GM20000 (cell line): Measurements from ENCODE around the gene EOLA2.
A peak's percentile ranks its signal among the peaks of the same experiment; 100 is the strongest.

ENCODE experiments used
- DNase-seq: peaks from one replicate; pipeline ENCODE4 v3.0.0; 2012; ENCODE audit warnings: low spot score
- TF ChIP-seq, protein P1 (sequence below): IDR thresholded peaks from 2 replicates; pipeline ENCODE4 v1.5.1; 2012; ENCODE audit warnings: mild to moderate bottlenecking, control low read depth; ENCODE audit errors: extremely low read depth, missing control alignments

Gene EOLA2

DNA sequence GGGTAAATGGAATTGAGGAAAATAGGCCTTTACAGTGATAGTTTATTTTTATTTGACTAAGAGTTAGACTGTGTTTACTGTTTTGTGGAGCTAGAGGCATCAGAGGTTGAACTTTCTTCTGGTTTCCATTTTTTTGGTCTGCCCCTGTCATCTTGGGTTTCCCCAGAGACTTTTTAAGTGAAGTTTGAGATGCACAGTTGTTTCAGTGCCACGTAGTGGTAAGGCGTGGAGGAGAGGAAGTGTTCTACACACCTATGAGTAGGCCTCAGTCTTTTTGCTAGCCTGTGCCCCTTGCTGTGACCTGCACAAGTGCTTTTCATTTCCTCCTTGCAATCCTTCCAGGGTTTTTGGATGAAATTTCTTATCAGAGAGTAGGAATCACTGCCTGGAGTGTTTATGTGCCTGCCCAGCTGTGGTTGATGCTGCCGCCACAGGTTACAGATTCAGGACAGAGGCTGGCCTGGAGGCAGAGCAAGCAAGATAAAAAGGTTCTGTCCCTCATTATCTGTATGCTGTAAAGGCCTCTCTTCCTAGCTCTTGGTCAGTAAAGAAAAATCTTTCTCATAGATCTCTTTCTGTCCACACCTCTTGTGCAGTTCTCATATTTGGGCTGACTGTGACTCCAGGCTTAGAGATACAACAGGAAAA, 21.4 kb downstream of the EOLA2 start:
- peak; percentile 15 for DNase-seq
- TF ChIP-seq, protein P1, sequence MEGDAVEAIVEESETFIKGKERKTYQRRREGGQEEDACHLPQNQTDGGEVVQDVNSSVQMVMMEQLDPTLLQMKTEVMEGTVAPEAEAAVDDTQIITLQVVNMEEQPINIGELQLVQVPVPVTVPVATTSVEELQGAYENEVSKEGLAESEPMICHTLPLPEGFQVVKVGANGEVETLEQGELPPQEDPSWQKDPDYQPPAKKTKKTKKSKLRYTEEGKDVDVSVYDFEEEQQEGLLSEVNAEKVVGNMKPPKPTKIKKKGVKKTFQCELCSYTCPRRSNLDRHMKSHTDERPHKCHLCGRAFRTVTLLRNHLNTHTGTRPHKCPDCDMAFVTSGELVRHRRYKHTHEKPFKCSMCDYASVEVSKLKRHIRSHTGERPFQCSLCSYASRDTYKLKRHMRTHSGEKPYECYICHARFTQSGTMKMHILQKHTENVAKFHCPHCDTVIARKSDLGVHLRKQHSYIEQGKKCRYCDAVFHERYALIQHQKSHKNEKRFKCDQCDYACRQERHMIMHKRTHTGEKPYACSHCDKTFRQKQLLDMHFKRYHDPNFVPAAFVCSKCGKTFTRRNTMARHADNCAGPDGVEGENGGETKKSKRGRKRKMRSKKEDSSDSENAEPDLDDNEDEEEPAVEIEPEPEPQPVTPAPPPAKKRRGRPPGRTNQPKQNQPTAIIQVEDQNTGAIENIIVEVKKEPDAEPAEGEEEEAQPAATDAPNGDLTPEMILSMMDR: no peak

DNA sequence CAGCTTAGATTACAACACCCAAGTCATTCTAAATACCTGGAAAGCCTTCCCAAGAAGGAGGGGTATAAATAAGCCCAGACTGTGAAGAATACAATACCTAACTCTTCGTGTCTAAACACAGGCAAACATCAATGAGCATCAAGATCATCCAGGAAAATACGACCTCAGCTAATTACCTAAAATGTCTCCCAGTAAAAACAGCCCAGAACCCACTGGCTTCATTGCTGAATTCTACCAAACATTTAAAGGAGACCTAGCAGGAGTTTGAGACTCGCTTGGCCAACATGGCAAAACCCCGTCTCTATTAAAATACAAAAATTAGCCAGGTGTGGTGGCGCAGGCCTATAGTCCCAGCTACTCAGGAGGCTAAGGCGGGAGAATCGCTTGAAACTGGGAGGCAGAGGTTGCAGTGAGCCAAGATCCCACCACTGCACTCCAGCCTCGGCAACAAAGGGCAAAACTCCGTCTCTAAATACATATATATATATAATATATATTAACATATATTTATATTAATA, 28.1 kb downstream of the EOLA2 start:
- TF ChIP-seq, protein P1: no peak

DNA sequence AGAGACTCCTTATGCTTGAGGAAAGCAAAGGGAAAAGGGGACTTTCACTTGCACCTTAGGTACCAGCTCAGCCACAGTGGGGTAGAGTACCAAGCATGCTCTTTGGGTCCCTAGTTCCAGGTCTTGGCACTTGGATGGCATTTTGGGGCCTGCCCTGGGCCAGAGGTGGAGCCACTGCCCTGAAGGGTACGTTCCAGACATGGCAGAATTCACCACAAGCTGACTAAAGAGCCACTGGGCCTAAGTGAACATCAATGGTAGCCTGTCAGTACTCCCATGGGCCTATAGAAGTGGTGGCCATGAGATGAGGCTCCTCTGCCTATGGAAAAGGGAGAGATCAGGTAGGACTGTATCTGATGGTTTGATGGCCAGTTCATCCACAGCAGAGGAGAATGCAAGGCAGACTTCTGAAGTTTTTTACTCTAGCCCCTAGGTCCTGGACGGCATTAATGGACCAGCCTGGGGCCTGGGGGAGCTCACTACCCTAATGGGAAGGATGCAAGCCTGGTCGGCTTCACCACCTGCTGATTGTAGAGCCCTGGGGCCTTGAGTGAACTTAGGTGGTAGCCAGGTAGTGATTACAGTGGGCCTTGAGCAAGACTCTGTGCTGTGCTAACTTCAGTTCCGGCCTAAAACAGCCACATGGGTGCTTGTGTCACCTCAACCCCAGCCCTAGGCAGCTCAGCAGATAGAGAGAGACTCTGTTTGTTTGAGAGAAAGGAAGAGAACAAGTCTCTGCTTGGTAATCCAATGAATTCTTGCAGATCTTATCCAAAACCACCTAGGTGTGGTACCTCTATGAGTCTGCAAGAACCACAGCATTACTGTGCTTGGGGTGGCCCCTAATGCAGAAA, 28.7 kb downstream of the EOLA2 start:
- TF ChIP-seq, protein P1: no peak

More for the DNA sequence above, 28.1 kb downstream of the EOLA2 start:
- DNase-seq: no peak

GRCh38 chrX:149908727-149909126, 29.6 kb downstream of the EOLA2 start:
- DNase-seq: no peak
- TF ChIP-seq, protein P1: no peak

More for the DNA sequence above, 28.7 kb downstream of the EOLA2 start:
- no peak for DNase-seq

- TF ChIP-seq, protein P1: no peak
- no peak for DNase-seq
Observed at GRCh38 chrX:149908308-149908707, 30.0 kb downstream of the EOLA2 start.

DNA sequence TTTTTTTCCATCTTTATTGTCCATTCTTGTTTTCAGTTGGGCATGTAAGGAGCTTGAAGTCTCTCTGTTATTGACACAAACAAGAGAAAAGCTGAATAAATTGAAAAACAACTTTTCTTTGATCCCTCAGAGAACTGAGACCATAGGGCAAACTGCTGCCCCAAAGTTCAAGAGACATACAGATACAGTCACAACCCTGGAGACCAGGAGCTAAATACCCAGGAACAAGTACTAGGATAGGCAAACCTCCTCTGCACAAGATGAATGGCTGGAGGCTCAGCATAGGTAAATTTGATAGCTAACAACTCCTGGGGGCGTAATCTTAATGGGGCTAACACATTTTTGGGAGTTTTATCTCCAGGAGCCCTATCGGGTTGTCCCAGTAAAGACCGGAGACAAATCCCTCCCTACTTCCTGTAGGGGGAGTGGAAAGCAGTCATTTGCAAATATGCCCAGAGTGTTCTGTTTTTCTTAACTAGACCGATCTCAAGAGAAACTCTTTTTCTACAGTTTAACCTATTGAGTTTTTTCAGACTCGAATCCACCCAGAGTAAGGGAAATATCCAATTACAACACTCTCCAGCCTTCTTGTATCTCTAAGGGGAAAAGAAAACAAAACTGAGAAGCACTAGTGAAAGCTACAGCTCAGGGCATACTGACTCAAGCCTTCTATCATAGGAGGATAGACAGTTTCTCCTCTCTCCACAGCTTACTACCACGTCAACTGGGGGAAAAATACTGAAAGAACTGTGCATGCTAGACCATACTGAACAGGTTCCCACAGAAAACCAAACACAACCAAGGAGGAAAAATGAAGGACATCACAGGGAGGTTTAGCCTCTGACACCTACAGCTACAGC, 34.2 kb downstream of the EOLA2 start:
- TF ChIP-seq, protein P1: no peak
- no peak for DNase-seq
